Effector memory CD8-positive, alpha-beta T cell (primary cell): ENCODE measurements around the gene FBXO8.

Experiments
- ATAC-seq: fragments of 150-1000 bp; cut with Tn5 transposase; replicated peaks from 2 replicates; pipeline ENCODE4 v1.10.0; 2021; ENCODE audit warnings: mild to moderate bottlenecking, moderate library complexity
- DNase-seq, 3 experiments: peaks; one replicate each; pipeline ENCODE4 v3.0.0; 2021
- H3K27ac Mint-ChIP-seq, 2 donors: one replicate each; pipeline ENCODE4 v1.8.0; 2022; ENCODE audit warnings: mild to moderate bottlenecking in 2 of 2, mixed read lengths in 2 of 2, moderate library complexity in 2 of 2
- H3K27me3 Mint-ChIP-seq, 2 donors: one replicate each; pipeline ENCODE4 v1.8.0; 2022; ENCODE audit warnings: mixed read lengths in 2 of 2
- H3K36me3 Mint-ChIP-seq: one replicate; pipeline ENCODE4 v1.8.0; 2022; ENCODE audit warnings: mild to moderate bottlenecking, moderate library complexity, mixed read lengths; ENCODE audit not compliant: insufficient read depth
- H3K4me1 Mint-ChIP-seq, 2 donors: one replicate each; pipeline ENCODE4 v1.8.0; 2022; ENCODE audit warnings: low read depth in 2 of 2, mixed read lengths in 2 of 2
- H3K4me3 Mint-ChIP-seq, 2 donors: one replicate each; pipeline ENCODE4 v1.8.0; 2022; ENCODE audit warnings: mild to moderate bottlenecking in 2 of 2, mixed read lengths in 2 of 2, moderate library complexity in 2 of 2
- H3K9me3 Mint-ChIP-seq, 2 donors: one replicate each; pipeline ENCODE4 v1.8.0; 2022; ENCODE audit warnings: mixed read lengths in 2 of 2

Gene FBXO8

DNA sequence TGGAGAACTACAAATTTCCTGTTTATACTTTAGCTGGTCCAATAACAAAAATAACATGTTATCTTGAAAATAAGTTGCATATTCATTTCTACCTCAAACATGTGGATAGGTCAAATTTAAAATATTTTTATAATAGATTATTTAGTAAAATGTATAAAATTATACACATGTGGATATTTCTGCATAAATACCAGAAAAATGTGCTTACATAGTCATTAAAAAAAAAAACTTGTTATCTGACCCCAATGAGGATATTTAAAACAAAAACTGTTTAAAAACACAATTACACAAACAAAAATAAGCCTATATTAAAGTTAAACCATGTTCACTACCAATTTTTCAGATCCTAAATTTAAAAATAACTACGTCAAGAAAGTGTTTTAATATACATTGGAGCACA is 28.1 kb downstream of the FBXO8 start:
- H3K9me3 Mint-ChIP-seq = no peaks in the 10 kb centered on the region
- no peaks in the 10 kb centered on the region for H3K27me3 Mint-ChIP-seq
- peaks cover 2 to 8% of the 10 kb centered on the region in 2 donors for H3K4me1 Mint-ChIP-seq
- no peak overlapping the region for H3K27ac Mint-ChIP-seq
- H3K4me3 Mint-ChIP-seq = no peak overlapping the region
- DNase-seq (no peak), ATAC-seq (no peak)
- peaks cover 11% of the 10 kb centered on the region for H3K36me3 Mint-ChIP-seq

DNA sequence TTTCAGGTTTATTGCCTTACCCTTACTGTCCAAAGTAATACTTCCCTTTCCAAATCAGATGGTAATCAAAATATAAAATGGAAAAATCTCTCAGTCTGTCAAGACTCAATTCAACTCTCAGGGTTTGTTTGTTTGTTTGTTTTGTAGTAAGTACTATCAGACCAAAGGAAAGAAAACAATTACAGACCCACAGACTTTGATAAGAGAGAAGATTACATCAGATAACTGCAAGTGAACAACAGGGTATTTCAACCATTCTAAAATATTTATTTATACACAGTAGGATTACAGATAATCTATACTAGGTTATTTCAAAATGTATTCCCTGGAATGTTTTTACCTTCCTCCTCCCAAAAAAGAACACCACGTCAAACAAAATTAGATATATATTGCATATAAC is 28.9 kb downstream of the FBXO8 start:
- peaks cover 2 to 8% of the 10 kb centered on the region in 2 donors for H3K4me1 Mint-ChIP-seq
- H3K36me3 Mint-ChIP-seq = peaks cover 11% of the 10 kb centered on the region
- H3K4me3 Mint-ChIP-seq = no peak overlapping the region
- no peaks in the 10 kb centered on the region for H3K9me3 Mint-ChIP-seq
- DNase-seq (no peak), ATAC-seq (no peak)
- no peak overlapping the region for H3K27ac Mint-ChIP-seq
- H3K27me3 Mint-ChIP-seq = no peaks in the 10 kb centered on the region

- Mint-ChIP-seq H3K4me1 (peaks cover 3 to 8% of the 10 kb centered on the region in 2 donors), H3K36me3 (peaks cover 7% of the 10 kb centered on the region), H3K27me3 (no peaks in the 10 kb centered on the region), H3K27ac (no peak overlapping the region), H3K4me3 (no peak overlapping the region), H3K9me3 (no peaks in the 10 kb centered on the region)
- ATAC-seq (no peak), DNase-seq (no peak)
These were observed 31.1 kb downstream of the FBXO8 start for GRCh38 chr4:174252412-174252811.

- Mint-ChIP-seq H3K4me3 (no peak overlapping the region), H3K36me3 (no peaks in the 10 kb centered on the region), H3K9me3 (no peaks in the 10 kb centered on the region), H3K27ac (no peak overlapping the region), H3K4me1 (peaks cover 3 to 9% of the 10 kb centered on the region in 2 donors), H3K27me3 (no peaks in the 10 kb centered on the region)
- ATAC-seq (no peak), DNase-seq (no peak)
These were observed 35.1 kb downstream of the FBXO8 start for GRCh38 chr4:174248407-174248806.

GRCh38 chr4:174245714-174246113 is 37.8 kb downstream of the FBXO8 start:
- H3K4me1 Mint-ChIP-seq = peaks cover 1 to 6% of the 10 kb centered on the region in 2 donors
- no peak for ATAC-seq
- no peak overlapping the region for H3K27ac Mint-ChIP-seq
- no peaks in the 10 kb centered on the region for H3K9me3 Mint-ChIP-seq
- DNase-seq = no peak
- no peak overlapping the region for H3K4me3 Mint-ChIP-seq
- H3K36me3 Mint-ChIP-seq = no peaks in the 10 kb centered on the region
- no peaks in the 10 kb centered on the region for H3K27me3 Mint-ChIP-seq

DNA sequence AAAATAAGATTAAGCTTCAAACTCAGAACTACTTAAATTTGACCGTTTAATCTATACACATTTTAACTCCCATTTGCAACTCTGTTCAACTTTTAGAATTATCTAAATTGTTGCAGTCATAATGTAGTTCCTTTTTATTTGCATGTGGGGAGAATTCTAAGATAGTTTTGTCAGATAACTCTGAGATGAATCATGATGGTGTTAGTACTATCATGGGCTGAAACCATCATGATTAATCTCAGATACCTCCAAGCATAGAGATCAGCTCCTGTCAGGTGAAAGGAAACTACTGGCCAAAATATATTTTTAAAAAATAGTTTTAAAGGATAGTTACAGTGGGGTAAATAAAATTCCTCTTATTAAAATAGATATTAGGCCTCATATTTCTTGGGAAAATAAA is 39.0 kb downstream of the FBXO8 start:
- H3K27me3 Mint-ChIP-seq = no peaks in the 10 kb centered on the region
- no peak overlapping the region for H3K27ac Mint-ChIP-seq
- no peaks in the 10 kb centered on the region for H3K9me3 Mint-ChIP-seq
- DNase-seq (no peak), ATAC-seq (no peak)
- peaks cover 7% of the 10 kb centered on the region for H3K36me3 Mint-ChIP-seq
- peaks cover 1 to 6% of the 10 kb centered on the region in 2 donors for H3K4me1 Mint-ChIP-seq
- no peak overlapping the region for H3K4me3 Mint-ChIP-seq

DNA sequence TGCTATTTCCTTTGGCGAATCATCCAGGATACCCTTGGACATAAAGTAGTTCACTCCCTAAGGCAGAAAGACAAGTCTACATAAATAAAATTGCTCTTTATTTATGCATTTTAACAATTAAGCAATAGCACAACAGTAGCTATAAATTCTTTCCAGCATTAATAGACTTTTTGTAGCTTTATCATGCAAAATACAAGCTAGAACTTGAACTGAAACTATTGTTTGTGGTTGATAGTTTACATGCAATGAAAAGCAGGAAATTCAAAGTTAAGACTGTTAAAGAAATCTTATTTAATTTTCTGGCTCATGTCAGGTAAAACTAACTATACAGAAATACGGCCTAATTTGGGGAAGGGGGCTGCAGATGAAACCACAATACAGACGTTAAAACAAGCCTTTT is 42.3 kb downstream of the FBXO8 start:
- DNase-seq (no peak), ATAC-seq (no peak)
- H3K9me3 Mint-ChIP-seq = no peaks in the 10 kb centered on the region
- no peak overlapping the region for H3K4me3 Mint-ChIP-seq
- H3K27me3 Mint-ChIP-seq = no peaks in the 10 kb centered on the region
- peaks cover 24% of the 10 kb centered on the region for H3K36me3 Mint-ChIP-seq
- H3K4me1 Mint-ChIP-seq = no peaks in the 10 kb centered on the region
- no peak overlapping the region for H3K27ac Mint-ChIP-seq

- Mint-ChIP-seq H3K27me3 (no peaks in the 10 kb centered on the region), H3K4me3 (no peak overlapping the region), H3K9me3 (no peaks in the 10 kb centered on the region), H3K4me1 (no peaks in the 10 kb centered on the region), H3K36me3 (peaks cover 31% of the 10 kb centered on the region), H3K27ac (no peak overlapping the region)
- DNase-seq = no peak
- ATAC-seq = no peak
These were observed 47.1 kb downstream of the FBXO8 start for GRCh38 chr4:174236359-174236758.

GRCh38 chr4:174230680-174231079 is 52.8 kb downstream of the FBXO8 start:
- ATAC-seq (no peak), DNase-seq (no peak)
- no peak overlapping the region for H3K27ac Mint-ChIP-seq
- H3K9me3 Mint-ChIP-seq = no peaks in the 10 kb centered on the region
- H3K27me3 Mint-ChIP-seq = peaks cover under 1 to 12% of the 10 kb centered on the region in 2 donors
- peaks cover 7% of the 10 kb centered on the region for H3K36me3 Mint-ChIP-seq
- H3K4me1 Mint-ChIP-seq = no peaks in the 10 kb centered on the region
- H3K4me3 Mint-ChIP-seq = no peak overlapping the region

DNA sequence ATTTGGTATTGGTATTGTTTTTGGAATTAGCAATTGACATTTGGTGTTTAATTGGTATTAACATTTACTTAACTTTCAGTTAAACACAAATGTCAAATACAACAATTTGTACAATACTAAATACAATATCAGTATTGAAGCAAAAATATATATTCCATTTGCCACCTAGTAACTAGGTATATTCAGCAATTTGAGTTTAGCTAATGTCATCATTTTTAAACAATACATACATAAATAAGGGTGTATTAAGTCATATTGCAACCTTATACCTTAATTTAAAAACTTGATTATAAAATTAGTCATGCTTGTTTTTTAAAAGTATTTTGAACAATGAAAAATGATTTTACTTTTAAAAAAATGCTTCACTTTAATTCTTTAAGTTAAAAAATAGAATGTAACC is 53.3 kb downstream of the FBXO8 start:
- DNase-seq = no peak
- ATAC-seq = no peak
- Mint-ChIP-seq H3K27ac (no peak overlapping the region), H3K4me1 (no peaks in the 10 kb centered on the region), H3K9me3 (no peaks in the 10 kb centered on the region), H3K4me3 (no peak overlapping the region), H3K27me3 (peaks cover 6 to 17% of the 10 kb centered on the region in 2 donors), H3K36me3 (peaks cover 7% of the 10 kb centered on the region)

GRCh38 chr4:174228988-174229387 is 54.5 kb downstream of the FBXO8 start:
- no peak for ATAC-seq
- H3K27ac Mint-ChIP-seq = no peak overlapping the region
- no peaks in the 10 kb centered on the region for H3K9me3 Mint-ChIP-seq
- no peaks in the 10 kb centered on the region for H3K4me1 Mint-ChIP-seq
- no peak for DNase-seq
- H3K36me3 Mint-ChIP-seq = peaks cover under 1% of the 10 kb centered on the region
- no peak overlapping the region for H3K4me3 Mint-ChIP-seq
- peaks cover 7 to 20% of the 10 kb centered on the region in 2 donors for H3K27me3 Mint-ChIP-seq

DNA sequence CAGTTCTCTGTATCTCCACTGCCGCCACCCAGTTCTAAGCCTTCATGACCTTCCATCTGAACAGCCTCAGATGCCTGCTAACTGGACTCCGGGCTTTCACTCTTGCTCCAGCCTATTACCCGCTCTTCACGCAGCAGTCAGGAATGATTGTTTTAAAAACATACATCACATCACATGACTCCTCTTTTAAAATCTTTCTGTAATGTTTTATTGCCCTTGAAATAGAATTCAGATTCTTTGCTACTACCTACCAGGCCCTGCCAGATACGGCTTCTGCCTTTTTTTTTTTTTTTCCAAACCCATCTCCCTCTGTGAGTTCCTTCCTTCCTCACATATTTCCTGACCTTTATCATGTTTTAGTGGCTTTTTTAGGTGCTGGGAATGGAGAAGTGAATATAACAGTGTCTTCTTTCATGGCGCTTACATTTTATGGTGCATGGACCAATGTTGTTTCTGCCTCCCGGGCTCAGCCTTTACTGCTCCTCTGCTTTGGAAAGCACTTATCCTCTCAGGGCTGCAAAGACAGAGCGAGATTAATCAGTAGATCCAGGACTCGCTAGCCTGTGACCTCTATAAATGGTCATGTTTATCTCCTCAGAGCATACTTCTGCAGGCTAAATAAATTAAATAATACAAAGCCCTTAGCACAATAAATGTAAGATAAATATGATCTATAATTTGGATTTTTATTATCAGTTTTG is 58.0 kb downstream of the FBXO8 start:
- no peak overlapping the region for H3K27ac Mint-ChIP-seq
- H3K27me3 Mint-ChIP-seq = peaks cover 7 to 31% of the 10 kb centered on the region in 2 donors
- H3K36me3 Mint-ChIP-seq = no peaks in the 10 kb centered on the region
- no peak for DNase-seq
- H3K4me3 Mint-ChIP-seq = no peak overlapping the region
- no peaks in the 10 kb centered on the region for H3K9me3 Mint-ChIP-seq
- H3K4me1 Mint-ChIP-seq = no peaks in the 10 kb centered on the region
- no peak for ATAC-seq

- H3K9me3 Mint-ChIP-seq = no peaks in the 10 kb centered on the region
- H3K27me3 Mint-ChIP-seq = peaks cover 10 to 37% of the 10 kb centered on the region in 2 donors
- H3K4me1 Mint-ChIP-seq = no peaks in the 10 kb centered on the region
- no peak overlapping the region for H3K4me3 Mint-ChIP-seq
- no peak for ATAC-seq
- no peak for DNase-seq
- no peaks in the 10 kb centered on the region for H3K36me3 Mint-ChIP-seq
- H3K27ac Mint-ChIP-seq = no peak overlapping the region
These were observed 58.9 kb downstream of the FBXO8 start for GRCh38 chr4:174224550-174224949.

DNA sequence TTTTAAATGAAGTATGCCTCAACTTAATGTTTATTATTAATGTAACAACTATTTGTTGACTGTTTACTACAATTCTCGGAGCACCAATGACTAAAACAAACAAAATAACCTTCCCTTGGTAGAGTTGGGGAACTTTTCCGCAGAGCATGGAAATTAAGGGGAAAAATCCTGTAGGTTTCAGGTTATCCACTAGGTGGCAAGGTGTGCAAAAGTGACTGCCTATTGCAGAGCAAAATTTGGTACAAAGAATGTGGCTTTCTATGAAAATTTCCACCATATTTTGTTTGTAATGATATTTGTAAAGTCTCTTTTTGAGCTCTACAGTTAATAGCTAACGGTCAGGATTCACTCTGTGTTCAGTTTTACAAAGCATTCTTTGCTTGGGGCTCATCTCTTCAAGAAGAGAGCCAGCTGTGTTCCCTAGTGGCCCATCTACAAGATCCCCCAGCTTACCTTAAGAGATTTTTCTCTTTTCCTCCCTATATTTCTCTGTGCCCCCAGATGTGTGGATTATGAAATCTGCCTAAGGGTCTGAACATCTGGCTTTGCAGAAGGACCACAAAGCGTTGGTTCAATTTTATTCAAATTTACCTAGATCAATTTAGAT is 61.1 kb downstream of the FBXO8 start:
- no peak for DNase-seq
- no peak overlapping the region for H3K4me3 Mint-ChIP-seq
- H3K9me3 Mint-ChIP-seq = no peaks in the 10 kb centered on the region
- H3K27me3 Mint-ChIP-seq = peaks cover 32 to 59% of the 10 kb centered on the region in 2 donors
- ATAC-seq = peak; percentile 52
- H3K4me1 Mint-ChIP-seq = peaks cover 3 to 8% of the 10 kb centered on the region in 2 donors
- H3K27ac Mint-ChIP-seq = no peak overlapping the region
- peaks cover 5% of the 10 kb centered on the region for H3K36me3 Mint-ChIP-seq
